HepG2 (cell line): ENCODE data around the gene TPD52L2. TPM values are rescaled to one million over a fixed set of nuclear protein-coding genes. Genes with fewer than 3 reads are reported as not detected.

Experiments
- ATAC-seq: fragments of 200-7000 bp; cut with Tn5 transposase; 3 replicates; pipeline ENCODE4 v1.9.1; 2020; ENCODE audit warnings: mild to moderate bottlenecking, moderate library complexity
- BruUV-seq: library from RNA; stranded (reverse); fragments of 400-500 nt; replicated peaks from 2 replicates; lab custom pipeline; 2021; lab: Mats Ljungman, UMichigan
- CTCF ChIA-PET: fragments of 300-600 bp; formaldehyde crosslinking; extraction: SDS; loops from one replicate; lab custom pipeline; 2021; ENCODE audit warnings: low total read pairs, inconsistent platforms, low intra/inter-chr PET ratio; lab: Yijun Ruan, JAX
- POLR2A ChIA-PET: fragments of 350-600 bp; sonication (Branson Sonifier 250); formaldehyde crosslinking; loops from one replicate; lab custom pipeline; 2020; ENCODE audit warnings: antibody characterized with exemption, inconsistent platforms; lab: Yijun Ruan, JAX
- DNase-seq: peaks from one replicate; pipeline ENCODE4 v3.0.0-alpha.2; 2015; ENCODE audit warnings: low spot score
- FAIRE-seq: peaks from 3 replicates; lab custom pipeline; 2011; peaks lifted over from hg19 to GRCh38; lab: Jason Lieb, UNC
- H2AFZ ChIP-seq: one replicate; pipeline ENCODE4 v1.6.1; 2011; ENCODE audit warnings: low read length, inconsistent platforms
- H3K27ac ChIP-seq: fragments of 300-600 bp; 3 replicates; pipeline ENCODE4 v1.8.0; 2011; ENCODE audit warnings: mixed run types, mild to moderate bottlenecking, mixed read lengths, low read length, inconsistent platforms; ENCODE audit not compliant: insufficient read depth; ENCODE audit errors: extremely low read length
- H3K27me3 ChIP-seq, 2 experiments: fragments of 200-600 bp in 1 of 2; 2 replicates in 1 of 2; 3 replicates in 1 of 2; pipeline versions ENCODE4 v1.6.0 to v1.8.0; 2011; ENCODE audit warnings: low read length in 2 of 2, mild to moderate bottlenecking in 2 of 2, moderate library complexity in 2 of 2, inconsistent platforms in 1 of 2; ENCODE audit not compliant: insufficient read depth in 2 of 2, control insufficient read depth in 1 of 2
- H3K36me3 ChIP-seq, 2 experiments: fragments of 200-600 bp in 1 of 2; replicated peaks in 1 of 2; 2 replicates in 1 of 2; 3 replicates in 1 of 2; pipeline versions ENCODE4 v1.5.1 to v1.8.0; 2011; ENCODE audit warnings: low read length in 2 of 2, inconsistent platforms in 1 of 2; ENCODE audit not compliant: insufficient read depth in 2 of 2, control insufficient read depth in 1 of 2
- H3K4me1 ChIP-seq: 2 replicates; pipeline ENCODE4 v1.5.1; 2012; ENCODE audit warnings: low read length, inconsistent platforms; ENCODE audit not compliant: insufficient read depth
- H3K4me2 ChIP-seq: 2 replicates; pipeline ENCODE4 v1.6.0; 2011; ENCODE audit warnings: low read depth, low read length, inconsistent platforms
- H3K4me3 ChIP-seq, 3 experiments: fragments of 200-600 bp in 1 of 3; sonication (generic), shearing (Covaris generic) in 1 of 3; replicated peaks in 1 of 3; 2 replicates each; pipeline ENCODE4 v1.5.1; 2011 to 2016; ENCODE audit warnings: low read length in 3 of 3, inconsistent platforms in 2 of 3, low read depth in 2 of 3, mild to moderate bottlenecking in 2 of 3, control low read depth in 1 of 3, mixed read lengths in 1 of 3; ENCODE audit not compliant: insufficient read depth in 1 of 3
- H3K79me2 ChIP-seq: one replicate; pipeline ENCODE4 v1.6.1; 2011; ENCODE audit warnings: low read length, inconsistent platforms; ENCODE audit not compliant: insufficient read depth
- H3K9ac ChIP-seq: 2 replicates; pipeline ENCODE4 v1.6.0; 2011; ENCODE audit warnings: mild to moderate bottlenecking, low read depth, low read length, inconsistent platforms; ENCODE audit not compliant: insufficient read depth
- H3K9me3 ChIP-seq: 2 replicates; pipeline ENCODE4 v1.5.1; 2012; ENCODE audit warnings: mild to moderate bottlenecking, low read length
- H4K20me1 ChIP-seq: 2 replicates; pipeline ENCODE4 v1.6.0; 2011; ENCODE audit warnings: inconsistent platforms, mild to moderate bottlenecking, low read length, moderate library complexity; ENCODE audit not compliant: insufficient read depth
- CENPBD1 ChIP-seq: sonication (generic); formaldehyde crosslinking; IDR thresholded peaks from 2 replicates; pipeline ENCODE4 v1.8.0; 2022; ENCODE audit warnings: missing genetic modification reagents, low read depth, mild to moderate bottlenecking, borderline replicate concordance
- FOXK2 ChIP-seq: fragments of 450-650 bp; IDR thresholded peaks from 2 replicates; pipeline ENCODE4 v1.6.1; 2016
- KDM5A ChIP-seq: fragments of 200-600 bp; sonication (generic); IDR thresholded peaks from 2 replicates; pipeline ENCODE4 v1.7.0; 2018; ENCODE audit warnings: antibody characterized with exemption, mild to moderate bottlenecking, low read length, borderline replicate concordance
- KLF6 ChIP-seq: IDR thresholded peaks from 2 replicates; pipeline ENCODE4 v1.8.0; 2016; ENCODE audit warnings: missing biosample characterization, missing genetic modification reagents
- MIER3 ChIP-seq: IDR thresholded peaks from 2 replicates; pipeline ENCODE4 v1.6.1; 2016; ENCODE audit warnings: missing compliant biosample characterization, borderline replicate concordance
- NR2F2 ChIP-seq: IDR thresholded peaks from 2 replicates; pipeline ENCODE4 v1.6.1; 2012; ENCODE audit warnings: low read depth, inconsistent platforms, borderline replicate concordance
- PREB ChIP-seq: sonication (generic); formaldehyde crosslinking; IDR thresholded peaks from 2 replicates; pipeline ENCODE4 v1.4.0; 2020; ENCODE audit warnings: missing genetic modification reagents
- SALL1 ChIP-seq: sonication (generic); formaldehyde crosslinking; IDR thresholded peaks from 2 replicates; pipeline ENCODE4 v1.8.0; 2022; ENCODE audit warnings: mild to moderate bottlenecking, missing genetic modification reagents
- TMF1 ChIP-seq: sonication (generic); formaldehyde crosslinking; IDR thresholded peaks from 2 replicates; pipeline ENCODE4 v1.8.1; 2022; ENCODE audit warnings: low read depth, missing genetic modification reagents
- TOE1 ChIP-seq: sonication (generic); formaldehyde crosslinking; IDR thresholded peaks from 2 replicates; pipeline ENCODE4 v1.4.0; 2020; ENCODE audit warnings: mild to moderate bottlenecking, missing genetic modification reagents
- ZBTB38 ChIP-seq: sonication (generic); formaldehyde crosslinking; IDR thresholded peaks from 2 replicates; pipeline ENCODE4 v1.5.1; 2020; ENCODE audit warnings: mild to moderate bottlenecking, missing genetic modification reagents
- ZHX2 ChIP-seq, 2 experiments: sonication (generic) in 1 of 2; formaldehyde crosslinking in 1 of 2; IDR thresholded peaks; 2 replicates each; pipeline versions ENCODE4 v1.6.1 to v1.9.0; 2014 to 2022; ENCODE audit warnings: antibody characterized with exemption in 1 of 2, borderline replicate concordance in 1 of 2, inconsistent platforms in 1 of 2, low read depth in 1 of 2, missing genetic modification reagents in 1 of 2
- ZNF275 ChIP-seq: sonication (generic); formaldehyde crosslinking; IDR thresholded peaks from 2 replicates; pipeline ENCODE4 v1.8.0; 2022; ENCODE audit warnings: missing genetic modification reagents, mild to moderate bottlenecking, inconsistent platforms, borderline replicate concordance
- ZNF674 ChIP-seq: sonication (generic); formaldehyde crosslinking; IDR thresholded peaks from 2 replicates; pipeline ENCODE4 v1.5.0; 2020; ENCODE audit warnings: low read depth, mild to moderate bottlenecking, missing genetic modification reagents
- ZNF777 ChIP-seq: sonication (generic); formaldehyde crosslinking; IDR thresholded peaks from 2 replicates; pipeline ENCODE4 v1.4.0; 2020; ENCODE audit warnings: missing genetic modification reagents
- WGBS: methylation state at CpG from one replicate; pipeline ENCODE4 v1.1.6; 2017; ENCODE audit warnings: low lambda C conversion rate; 5-methylcytosine and 5-hydroxymethylcytosine counted together
- in situ Hi-C: cut with HindIII; loops from 2 replicates; pipeline ENCODE4 v1.10.0; 2017; ENCODE audit warnings: low pct_unique_long_range_greater_than_20kb; ENCODE audit not compliant: extremely low pct_ligation_motif_present
- intact Hi-C: fragments of 100-400 bp; cut with micrococcal nuclease; formaldehyde crosslinking; loops from one replicate; pipeline ENCODE4 v1.10.0; 2022; ENCODE audit not compliant: unreplicated experiment
- polyA plus RNA-seq, 8 experiments: library from polyadenylated mRNA; depleted of rRNA in 3 of 8; stranded (reverse) in 7 of 8; unstranded in 1 of 8; fragments of >200 nt; fragmentation: Illumina TruSeq in 4 of 8; extraction: Trizol in 4 of 8; gene quantifications; 2 replicates each; pipeline versions ENCODE4 v1.2.1 to v1.2.3, GENCODE V29; 2011 to 2016; ENCODE audit warnings: low read depth in 4 of 8, missing spikeins in 1 of 8, mixed read lengths in 1 of 8; ENCODE audit not compliant: insufficient read depth in 1 of 8
- total RNA-seq, 5 experiments: library from RNA; depleted of rRNA; stranded (reverse); fragments of >200 nt; fragmentation: Illumina TruSeq; extraction: Trizol; gene quantifications; 2 replicates each; pipeline ENCODE4 v1.2.3, GENCODE V29; 2016; ENCODE audit warnings: low read depth in 1 of 5

Gene TPD52L2
- total and polyA plus RNA-seq, 2 of the 13 experiments (the other 11 are each of a cell fraction or from before 2014, with no cell fraction given), result 156 to 184 TPM

- H3K4me3 ChIP-seq, result peak overlapping the region; percentile 57 to 78 (median 68); a peak in 5 of 6 replicates
- ChIA-PET POLR2A (interaction anchor here (2.6 kb wide), 1 partner anchor 35 kb away, joined by 9 read pairs; the partner anchor contains the start of gene TPD52L2), CTCF (interaction anchor here (1.5 kb wide), 1 partner anchor 34 kb away, joined by 4 read pairs; no protein-coding TSS in a partner anchor)
- peaks cover 15 to 39% of the 10 kb centered on the region in 2 experiments for H3K27me3 ChIP-seq
- no peak overlapping the region for H2AFZ ChIP-seq
- in situ Hi-C loops, result no loop called here
- H3K36me3 ChIP-seq, result no peaks in the 10 kb centered on the region
- FAIRE-seq, result no peak
- H3K79me2 ChIP-seq, result no peaks in the 10 kb centered on the region
- DNase-seq, result no peak
- no peak overlapping the region; the same call in 1 of the 2 replicates for H3K9ac ChIP-seq
- H3K27ac ChIP-seq, result no peak overlapping the region
- intact Hi-C loops, result no loop called here
- no peaks in the 10 kb centered on the region for H3K9me3 ChIP-seq
- no TSS peak for BruUV-seq
- H3K4me1 ChIP-seq, result peaks cover 52% of the 10 kb centered on the region
- ATAC-seq, result no peak
- peak overlapping the region; percentile 88 for H3K4me2 ChIP-seq
- 72% methylated on average over 10 of the region's 10 CpGs for WGBS
- peaks cover 4% of the 10 kb centered on the region; the same call in 1 of the 2 replicates for H4K20me1 ChIP-seq
- TF ChIP-seq NR2F2, result no peak
- no peak for TF ChIP-seq ZNF275 (CRISPR knock-in tag)
- TF ChIP-seq KDM5A, result no peak
- TF ChIP-seq MIER3 (CRISPR knock-in tag), result no peak
- no peak for TF ChIP-seq FOXK2
- TF ChIP-seq CENPBD1 (CRISPR knock-in tag), result no peak
- no peak for TF ChIP-seq ZNF674 (CRISPR knock-in tag)
- 0 out of 2 replicates have a peak, but pooled peaks have one; percentile 3 for TF ChIP-seq ZNF777 (CRISPR knock-in tag)
- TF ChIP-seq TOE1 (CRISPR knock-in tag), result no peak
- peak; percentile 90; the same call in 1 of the 2 replicates for TF ChIP-seq ZBTB38 (CRISPR knock-in tag)
- 0 out of 2 replicates have a peak, but pooled peaks have one; percentile 4 for TF ChIP-seq SALL1
- TF ChIP-seq KLF6 (CRISPR knock-in tag), result no peak
- no peak for TF ChIP-seq ZHX2 (IDR thresholded peaks at IDR 0.05; ENCODE audit: low read depth)
- no peak for TF ChIP-seq ZHX2 (CRISPR knock-in tag; IDR thresholded peaks at IDR 0.05; ENCODE audit: borderline replicate concordance)
- TF ChIP-seq PREB (CRISPR knock-in tag), result no peak
- 0 out of 2 replicates have a peak, but pooled peaks have one; percentile 13 for TF ChIP-seq TMF1 (CRISPR knock-in tag)
Measured at GRCh38 chr20:63829603-63829944, 35.5 kb upstream of the TPD52L2 start.
